GM23338 (cell line): ENCODE data around the gene LRIF1.
"Not testable (repeated sequence)": the region's sequence is repeated elsewhere in the genome, so short reads cannot be mapped to it uniquely, and the experiment has no call there.

ENCODE experiments used
- CREB1 ChIP-seq: fragments of 250-450 bp; sonication (Bioruptor Pico); IDR thresholded peaks from 2 replicates; pipeline ENCODE4 v1.5.0; 2020; ENCODE audit warnings: low read depth, mild to moderate bottlenecking, moderate library complexity
- EZH2 ChIP-seq: fragments of 200-600 bp; sonication (generic); IDR thresholded peaks from one replicate; pipeline ENCODE4 v1.8.0; 2017; ENCODE audit warnings: antibody characterized with exemption, mild to moderate bottlenecking, low read depth; ENCODE audit not compliant: unreplicated experiment
- EZH2phosphoT487 ChIP-seq: fragments of 200-600 bp; sonication (generic); IDR thresholded peaks from one replicate; pipeline ENCODE4 v1.8.1; 2018; ENCODE audit warnings: antibody characterized with exemption; ENCODE audit not compliant: unreplicated experiment
- JUNB ChIP-seq: IDR thresholded peaks from one replicate; pipeline ENCODE4 v1.6.1; 2016; ENCODE audit warnings: antibody characterized with exemption; ENCODE audit not compliant: unreplicated experiment
- NANOG ChIP-seq: IDR thresholded peaks from 2 replicates; pipeline ENCODE4 v1.6.1; 2016; ENCODE audit warnings: antibody characterized with exemption, borderline replicate concordance
- POLR2AphosphoS5 ChIP-seq: IDR thresholded peaks from 2 replicates; pipeline ENCODE4 v1.6.1; 2016; ENCODE audit warnings: antibody characterized with exemption, low read depth
- ZNF114 ChIP-seq: fragments of 250-450 bp; sonication (Bioruptor Pico); IDR thresholded peaks from 2 replicates; pipeline ENCODE4 v1.5.0; 2020; ENCODE audit warnings: mild to moderate bottlenecking, moderate library complexity
- ZNF331 ChIP-seq: fragments of 250-450 bp; sonication (Bioruptor Pico); IDR thresholded peaks from 2 replicates; pipeline ENCODE4 v1.5.0; 2020; ENCODE audit warnings: low read depth, mild to moderate bottlenecking, moderate library complexity
- TF ChIP-seq, protein P1 (sequence below), 2 experiments: fragments of 200-600 bp in 1 of 2; sonication (generic) in 1 of 2; conservative IDR thresholded peaks; 2 replicates each; pipeline versions ENCODE4 v1.5.1 to v1.6.1; 2016 to 2017; ENCODE audit warnings: antibody characterized with exemption in 2 of 2, low read depth in 2 of 2, mild to moderate bottlenecking in 2 of 2, moderate library complexity in 1 of 2
- TF ChIP-seq, protein P2 (sequence below): IDR thresholded peaks from one replicate; pipeline ENCODE4 v1.6.1; 2018; ENCODE audit warnings: antibody characterized with exemption; ENCODE audit not compliant: unreplicated experiment

DNA sequence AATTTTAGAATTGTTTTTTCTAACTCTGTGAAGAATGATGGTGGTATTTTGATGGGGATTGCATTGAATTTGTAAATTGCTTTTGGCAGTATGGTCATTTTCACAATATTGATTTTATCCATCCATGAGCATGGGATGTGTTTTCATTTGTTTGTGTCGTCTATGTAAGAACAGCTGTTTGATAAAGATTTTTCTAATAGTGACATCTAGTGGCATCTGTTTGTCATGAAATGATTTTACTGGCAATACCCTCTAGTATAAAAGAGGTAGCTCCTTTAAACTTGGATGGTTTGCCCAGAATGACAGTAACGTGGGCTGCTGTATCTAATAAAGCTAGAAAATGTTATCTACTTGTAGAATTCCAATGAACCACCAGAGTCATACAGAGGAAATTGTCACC lies 28.6 kb upstream of the LRIF1 start:
- TF ChIP-seq, protein P1, sequence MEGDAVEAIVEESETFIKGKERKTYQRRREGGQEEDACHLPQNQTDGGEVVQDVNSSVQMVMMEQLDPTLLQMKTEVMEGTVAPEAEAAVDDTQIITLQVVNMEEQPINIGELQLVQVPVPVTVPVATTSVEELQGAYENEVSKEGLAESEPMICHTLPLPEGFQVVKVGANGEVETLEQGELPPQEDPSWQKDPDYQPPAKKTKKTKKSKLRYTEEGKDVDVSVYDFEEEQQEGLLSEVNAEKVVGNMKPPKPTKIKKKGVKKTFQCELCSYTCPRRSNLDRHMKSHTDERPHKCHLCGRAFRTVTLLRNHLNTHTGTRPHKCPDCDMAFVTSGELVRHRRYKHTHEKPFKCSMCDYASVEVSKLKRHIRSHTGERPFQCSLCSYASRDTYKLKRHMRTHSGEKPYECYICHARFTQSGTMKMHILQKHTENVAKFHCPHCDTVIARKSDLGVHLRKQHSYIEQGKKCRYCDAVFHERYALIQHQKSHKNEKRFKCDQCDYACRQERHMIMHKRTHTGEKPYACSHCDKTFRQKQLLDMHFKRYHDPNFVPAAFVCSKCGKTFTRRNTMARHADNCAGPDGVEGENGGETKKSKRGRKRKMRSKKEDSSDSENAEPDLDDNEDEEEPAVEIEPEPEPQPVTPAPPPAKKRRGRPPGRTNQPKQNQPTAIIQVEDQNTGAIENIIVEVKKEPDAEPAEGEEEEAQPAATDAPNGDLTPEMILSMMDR (conservative IDR thresholded peaks at IDR 0.05; ENCODE audit: low read depth in 2 of 2): peak; percentile 47 to 55
- not testable (repeated sequence) for TF ChIP-seq NANOG; POLR2AphosphoS5; ZNF331; EZH2phosphoT487; EZH2; CREB1 (CRISPR knock-in tag); JUNB; ZNF114 (CRISPR knock-in tag)
- TF ChIP-seq, protein P2, sequence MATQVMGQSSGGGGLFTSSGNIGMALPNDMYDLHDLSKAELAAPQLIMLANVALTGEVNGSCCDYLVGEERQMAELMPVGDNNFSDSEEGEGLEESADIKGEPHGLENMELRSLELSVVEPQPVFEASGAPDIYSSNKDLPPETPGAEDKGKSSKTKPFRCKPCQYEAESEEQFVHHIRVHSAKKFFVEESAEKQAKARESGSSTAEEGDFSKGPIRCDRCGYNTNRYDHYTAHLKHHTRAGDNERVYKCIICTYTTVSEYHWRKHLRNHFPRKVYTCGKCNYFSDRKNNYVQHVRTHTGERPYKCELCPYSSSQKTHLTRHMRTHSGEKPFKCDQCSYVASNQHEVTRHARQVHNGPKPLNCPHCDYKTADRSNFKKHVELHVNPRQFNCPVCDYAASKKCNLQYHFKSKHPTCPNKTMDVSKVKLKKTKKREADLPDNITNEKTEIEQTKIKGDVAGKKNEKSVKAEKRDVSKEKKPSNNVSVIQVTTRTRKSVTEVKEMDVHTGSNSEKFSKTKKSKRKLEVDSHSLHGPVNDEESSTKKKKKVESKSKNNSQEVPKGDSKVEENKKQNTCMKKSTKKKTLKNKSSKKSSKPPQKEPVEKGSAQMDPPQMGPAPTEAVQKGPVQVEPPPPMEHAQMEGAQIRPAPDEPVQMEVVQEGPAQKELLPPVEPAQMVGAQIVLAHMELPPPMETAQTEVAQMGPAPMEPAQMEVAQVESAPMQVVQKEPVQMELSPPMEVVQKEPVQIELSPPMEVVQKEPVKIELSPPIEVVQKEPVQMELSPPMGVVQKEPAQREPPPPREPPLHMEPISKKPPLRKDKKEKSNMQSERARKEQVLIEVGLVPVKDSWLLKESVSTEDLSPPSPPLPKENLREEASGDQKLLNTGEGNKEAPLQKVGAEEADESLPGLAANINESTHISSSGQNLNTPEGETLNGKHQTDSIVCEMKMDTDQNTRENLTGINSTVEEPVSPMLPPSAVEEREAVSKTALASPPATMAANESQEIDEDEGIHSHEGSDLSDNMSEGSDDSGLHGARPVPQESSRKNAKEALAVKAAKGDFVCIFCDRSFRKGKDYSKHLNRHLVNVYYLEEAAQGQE: not testable (repeated sequence)
